Body of pancreas (tissue), 4 donors: ENCODE measurements around the gene PAGE2.

Experiments
- POLR2A ChIP-seq, 3 donors: fragments of 450-650 bp; IDR thresholded peaks; one replicate each; pipeline ENCODE4 v1.6.1; 2016; ENCODE audit warnings: antibody characterized with exemption in 3 of 3, mild to moderate bottlenecking in 2 of 3
- TF ChIP-seq, protein P1 (sequence below), 7 experiments: fragments of 450-650 bp in 4 of 7; fragments of 200-600 bp in 3 of 7; sonication (generic) in 3 of 7; IDR thresholded peaks; one replicate each; pipeline ENCODE4 v1.5.1; 2016 to 2019; ENCODE audit warnings: antibody characterized with exemption in 7 of 7

- TF ChIP-seq, protein P1, sequence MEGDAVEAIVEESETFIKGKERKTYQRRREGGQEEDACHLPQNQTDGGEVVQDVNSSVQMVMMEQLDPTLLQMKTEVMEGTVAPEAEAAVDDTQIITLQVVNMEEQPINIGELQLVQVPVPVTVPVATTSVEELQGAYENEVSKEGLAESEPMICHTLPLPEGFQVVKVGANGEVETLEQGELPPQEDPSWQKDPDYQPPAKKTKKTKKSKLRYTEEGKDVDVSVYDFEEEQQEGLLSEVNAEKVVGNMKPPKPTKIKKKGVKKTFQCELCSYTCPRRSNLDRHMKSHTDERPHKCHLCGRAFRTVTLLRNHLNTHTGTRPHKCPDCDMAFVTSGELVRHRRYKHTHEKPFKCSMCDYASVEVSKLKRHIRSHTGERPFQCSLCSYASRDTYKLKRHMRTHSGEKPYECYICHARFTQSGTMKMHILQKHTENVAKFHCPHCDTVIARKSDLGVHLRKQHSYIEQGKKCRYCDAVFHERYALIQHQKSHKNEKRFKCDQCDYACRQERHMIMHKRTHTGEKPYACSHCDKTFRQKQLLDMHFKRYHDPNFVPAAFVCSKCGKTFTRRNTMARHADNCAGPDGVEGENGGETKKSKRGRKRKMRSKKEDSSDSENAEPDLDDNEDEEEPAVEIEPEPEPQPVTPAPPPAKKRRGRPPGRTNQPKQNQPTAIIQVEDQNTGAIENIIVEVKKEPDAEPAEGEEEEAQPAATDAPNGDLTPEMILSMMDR (IDR thresholded peaks at IDR 0.05), result no peak
- TF ChIP-seq POLR2A (IDR thresholded peaks at IDR 0.05), result no peak
Measured at GRCh38 chrX:55102754-55103153, 13.9 kb downstream of the PAGE2 start.
